ENCODE data around the gene JPH3.

DNA sequence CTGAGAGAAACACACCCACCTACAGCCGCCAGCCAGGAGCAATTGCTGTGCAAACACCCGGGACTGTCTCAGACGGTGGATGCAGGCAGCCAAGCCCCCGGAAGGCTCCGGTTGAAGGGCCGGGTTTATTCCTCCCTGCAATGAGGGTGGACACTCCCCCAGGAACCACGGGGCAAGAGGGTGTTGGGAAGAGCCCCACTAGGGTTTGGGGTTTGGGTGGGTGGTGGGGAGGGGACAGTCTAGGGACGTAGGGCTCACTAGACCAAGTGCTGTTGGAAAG, 19.2 kb downstream of the JPH3 start:
- no peak for TF ChIP-seq EZH2 (IDR thresholded peaks at IDR 0.05; ENCODE audit: insufficient read depth, poor library complexity, severe bottlenecking)
- TF ChIP-seq EZH2phosphoT487 (IDR thresholded peaks at IDR 0.05; ENCODE audit: insufficient read depth, low read depth), result no peak
